Endothelial cell of umbilical vein (primary cell): ENCODE data around the gene HOXA3.

Experiments
- EZH2 ChIP-seq: IDR thresholded peaks from 2 replicates; pipeline ENCODE4 v1.6.1; 2012; ENCODE audit warnings: borderline replicate concordance, low read depth, mild to moderate bottlenecking, moderate library complexity, low read length, inconsistent platforms; ENCODE audit not compliant: severe bottlenecking
- MAX ChIP-seq: IDR thresholded peaks from 2 replicates; pipeline ENCODE4 v1.6.1; 2011; ENCODE audit not compliant: insufficient read depth, insufficient read length
- MYC ChIP-seq: IDR thresholded peaks from one replicate; pipeline ENCODE4 v1.6.1; 2011; ENCODE audit warnings: mild to moderate bottlenecking, low read depth, low read length
- POLR2A ChIP-seq: IDR thresholded peaks from 2 replicates; pipeline ENCODE4 v1.6.1; 2012; ENCODE audit warnings: low read depth, mild to moderate bottlenecking, control low read depth, low read length
- POLR2AphosphoS5 ChIP-seq: IDR thresholded peaks from 2 replicates; pipeline ENCODE4 v1.6.1; 2012; ENCODE audit warnings: low read depth, mild to moderate bottlenecking, control low read depth, low read length, moderate library complexity; ENCODE audit not compliant: insufficient read depth
- TF ChIP-seq, protein P1 (sequence below), 2 donors: IDR thresholded peaks; 1 replicate in 1 of 2; 2 replicates in 1 of 2; pipeline ENCODE4 v1.5.1; 2011; ENCODE audit warnings: low read length in 2 of 2, mild to moderate bottlenecking in 2 of 2, moderate library complexity in 2 of 2, control low read depth in 1 of 2, inconsistent platforms in 1 of 2, low read depth in 1 of 2; ENCODE audit not compliant: insufficient read depth in 1 of 2; ENCODE audit errors: extremely low read depth in 1 of 2

DNA sequence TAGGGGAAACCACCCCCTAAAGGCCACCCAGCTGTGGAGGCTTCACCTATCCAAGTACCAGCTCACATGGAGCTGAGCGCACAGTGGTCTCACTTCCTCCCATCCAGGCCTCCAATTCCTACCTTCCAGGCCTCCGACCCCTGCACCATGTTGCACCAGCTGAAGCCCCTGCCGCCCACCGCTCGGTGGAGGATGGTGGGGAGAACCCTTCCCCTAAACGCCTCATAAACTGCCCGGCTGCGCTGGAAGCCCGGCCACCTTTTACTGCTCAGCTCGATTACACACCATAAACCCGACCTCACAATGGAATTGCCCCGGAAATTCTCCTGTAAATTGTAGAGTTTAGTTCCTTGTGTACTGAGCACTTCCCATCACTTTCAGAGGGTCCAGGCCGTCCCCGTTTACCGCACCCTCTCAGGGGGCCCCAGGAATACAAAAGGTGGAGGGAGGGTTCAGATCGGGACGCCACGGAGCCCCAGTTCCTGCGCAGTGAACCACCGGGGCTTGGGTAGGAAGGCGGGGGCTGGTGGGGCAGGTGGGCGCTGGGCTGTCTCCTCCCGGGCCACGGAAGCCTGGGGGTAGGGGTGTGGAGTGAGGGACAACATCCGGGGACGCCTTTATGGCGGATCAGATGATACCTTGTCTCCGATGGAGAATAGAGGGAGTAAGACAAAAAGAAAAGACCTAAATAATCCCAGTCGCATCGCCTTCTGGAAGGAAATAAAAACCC, 5.5 kb upstream of the HOXA3 start:
- TF ChIP-seq, protein P1, sequence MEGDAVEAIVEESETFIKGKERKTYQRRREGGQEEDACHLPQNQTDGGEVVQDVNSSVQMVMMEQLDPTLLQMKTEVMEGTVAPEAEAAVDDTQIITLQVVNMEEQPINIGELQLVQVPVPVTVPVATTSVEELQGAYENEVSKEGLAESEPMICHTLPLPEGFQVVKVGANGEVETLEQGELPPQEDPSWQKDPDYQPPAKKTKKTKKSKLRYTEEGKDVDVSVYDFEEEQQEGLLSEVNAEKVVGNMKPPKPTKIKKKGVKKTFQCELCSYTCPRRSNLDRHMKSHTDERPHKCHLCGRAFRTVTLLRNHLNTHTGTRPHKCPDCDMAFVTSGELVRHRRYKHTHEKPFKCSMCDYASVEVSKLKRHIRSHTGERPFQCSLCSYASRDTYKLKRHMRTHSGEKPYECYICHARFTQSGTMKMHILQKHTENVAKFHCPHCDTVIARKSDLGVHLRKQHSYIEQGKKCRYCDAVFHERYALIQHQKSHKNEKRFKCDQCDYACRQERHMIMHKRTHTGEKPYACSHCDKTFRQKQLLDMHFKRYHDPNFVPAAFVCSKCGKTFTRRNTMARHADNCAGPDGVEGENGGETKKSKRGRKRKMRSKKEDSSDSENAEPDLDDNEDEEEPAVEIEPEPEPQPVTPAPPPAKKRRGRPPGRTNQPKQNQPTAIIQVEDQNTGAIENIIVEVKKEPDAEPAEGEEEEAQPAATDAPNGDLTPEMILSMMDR (IDR thresholded peaks at IDR 0.05; ENCODE audit: extremely low read depth in 1 of 2, insufficient read depth in 1 of 2, low read depth in 1 of 2, low read length in 2 of 2) = no peak
- TF ChIP-seq POLR2A = no peak
- TF ChIP-seq EZH2 = no peak
- no peak for TF ChIP-seq POLR2AphosphoS5
- TF ChIP-seq MAX = no peak
- TF ChIP-seq MYC = no peak
